HepG2 (cell line): ENCODE measurements around the gene TBC1D16. TPM values are rescaled to one million over a fixed set of nuclear protein-coding genes. Genes with fewer than 3 reads are reported as not detected.

ENCODE experiments used
- AGO2 ChIP-seq: fragments of 200-400 bp; formaldehyde crosslinking; optimal IDR thresholded peaks from 2 replicates; pipeline ENCODE3; 2017; ENCODE audit warnings: mild to moderate bottlenecking, low read depth, low read length, moderate library complexity
- AHDC1 ChIP-seq: sonication (generic); formaldehyde crosslinking; IDR thresholded peaks from 2 replicates; pipeline ENCODE4 v1.5.1; 2020; ENCODE audit warnings: mild to moderate bottlenecking, missing genetic modification reagents, borderline replicate concordance
- AHR ChIP-seq: IDR thresholded peaks from 2 replicates; pipeline ENCODE4 v1.6.1; 2018; ENCODE audit warnings: missing genetic modification reagents, missing compliant biosample characterization
- BRCA1 ChIP-seq: sonication (generic); formaldehyde crosslinking; IDR thresholded peaks from 2 replicates; pipeline ENCODE4 v1.4.0; 2020; ENCODE audit warnings: missing genetic modification reagents
- ETS1 ChIP-seq: sonication (generic); formaldehyde crosslinking; IDR thresholded peaks from 2 replicates; pipeline ENCODE4 v1.4.0; 2020; ENCODE audit warnings: missing genetic modification reagents
- KLF6 ChIP-seq: IDR thresholded peaks from 2 replicates; pipeline ENCODE4 v1.8.0; 2016; ENCODE audit warnings: missing biosample characterization, missing genetic modification reagents
- MATR3 ChIP-seq: sonication (generic); formaldehyde crosslinking; IDR thresholded peaks from 2 replicates; pipeline ENCODE4 v1.4.0; 2020; ENCODE audit warnings: missing genetic modification reagents
- NR2F1 ChIP-seq, 2 experiments: fragments of 450-650 bp in 1 of 2; formaldehyde crosslinking in 1 of 2; IDR thresholded peaks; 2 replicates each; pipeline versions ENCODE4 v1.5.0 to v1.6.1; 2016 to 2020; ENCODE audit warnings: mild to moderate bottlenecking in 1 of 2, missing compliant biosample characterization in 1 of 2, missing genetic modification reagents in 1 of 2, moderate library complexity in 1 of 2
- PATZ1 ChIP-seq: sonication (generic); formaldehyde crosslinking; IDR thresholded peaks from 2 replicates; pipeline ENCODE4 v1.4.0; 2020; ENCODE audit warnings: missing genetic modification reagents
- ZBTB4 ChIP-seq: sonication (generic); formaldehyde crosslinking; IDR thresholded peaks from 2 replicates; pipeline ENCODE4 v1.4.0; 2020; ENCODE audit warnings: missing genetic modification reagents, mild to moderate bottlenecking, borderline replicate concordance
- ZNF263 ChIP-seq: sonication (generic); formaldehyde crosslinking; IDR thresholded peaks from 2 replicates; pipeline ENCODE4 v1.4.0; 2020; ENCODE audit warnings: missing genetic modification reagents
- ZNF549 ChIP-seq: sonication (generic); formaldehyde crosslinking; IDR thresholded peaks from 2 replicates; pipeline ENCODE4 v1.5.0; 2020; ENCODE audit warnings: missing genetic modification reagents
- ZNF691 ChIP-seq: sonication (generic); formaldehyde crosslinking; IDR thresholded peaks from 2 replicates; pipeline ENCODE4 v1.4.0; 2020; ENCODE audit warnings: missing genetic modification reagents, low read depth, mild to moderate bottlenecking, borderline replicate concordance
- ZNF747 ChIP-seq: sonication (generic); formaldehyde crosslinking; IDR thresholded peaks from 2 replicates; pipeline ENCODE4 v1.8.1; 2023; ENCODE audit warnings: missing genetic modification reagents, mild to moderate bottlenecking, borderline replicate concordance
- polyA plus RNA-seq, 8 experiments: library from polyadenylated mRNA; depleted of rRNA in 3 of 8; stranded (reverse) in 7 of 8; unstranded in 1 of 8; fragments of >200 nt; fragmentation: Illumina TruSeq in 4 of 8; extraction: Trizol in 4 of 8; gene quantifications; 2 replicates each; pipeline versions ENCODE4 v1.2.1 to v1.2.3, GENCODE V29; 2011 to 2016; ENCODE audit warnings: low read depth in 4 of 8, missing spikeins in 1 of 8, mixed read lengths in 1 of 8; ENCODE audit not compliant: insufficient read depth in 1 of 8
- total RNA-seq, 5 experiments: library from RNA; depleted of rRNA; stranded (reverse); fragments of >200 nt; fragmentation: Illumina TruSeq; extraction: Trizol; gene quantifications; 2 replicates each; pipeline ENCODE4 v1.2.3, GENCODE V29; 2016; ENCODE audit warnings: low read depth in 1 of 5

Gene TBC1D16
- total and polyA plus RNA-seq, 2 of the 13 experiments (the other 11 are each of a cell fraction or from before 2014, with no cell fraction given), result 14.9 to 24.9 TPM

GRCh38 chr17:79988185-79988971 is 47.3 kb downstream of the TBC1D16 start (continued):
- peak; percentile 32 to 52; a peak in 1 of 4 replicates for TF ChIP-seq NR2F1 (CRISPR knock-in tag; IDR thresholded peaks at IDR 0.05)
- peak; percentile 38; the same call in 1 of the 2 replicates for TF ChIP-seq BRCA1 (CRISPR knock-in tag)
- 0 out of 2 replicates have a peak, but pooled peaks have one; percentile 45 for TF ChIP-seq ZNF549 (CRISPR knock-in tag)
- TF ChIP-seq MATR3, result no peak
- TF ChIP-seq ZNF691 (CRISPR knock-in tag), result peak; percentile 72
- peak; percentile 94; the same call in 1 of the 2 replicates for TF ChIP-seq ZBTB4
- TF ChIP-seq KLF6 (CRISPR knock-in tag), result 0 out of 2 replicates have a peak, but pooled peaks have one; percentile 70
- TF ChIP-seq PATZ1, result peak; percentile 92
- peak; percentile 71 for TF ChIP-seq ZNF263 (CRISPR knock-in tag)
- peak; percentile 96 for TF ChIP-seq AHDC1 (CRISPR knock-in tag)
- TF ChIP-seq AGO2, result peak; percentile 62
- peak; percentile 98 for TF ChIP-seq ZNF747 (CRISPR knock-in tag)
- TF ChIP-seq AHR, result 0 out of 2 replicates have a peak, but pooled peaks have one; percentile 67
- peak; percentile 75 for TF ChIP-seq ETS1 (CRISPR knock-in tag)
